PC-3 (cell line): ENCODE measurements around the gene CCDC89.

Source experiments
- EZH2 ChIP-seq: fragments of 300-600 bp; sonication (generic); IDR thresholded peaks from one replicate; pipeline ENCODE4 v1.6.1; 2017; ENCODE audit warnings: antibody characterized with exemption, mild to moderate bottlenecking, low read length; ENCODE audit not compliant: unreplicated experiment
- TF ChIP-seq, protein P1 (sequence below): fragments of 300-600 bp; sonication (generic); conservative IDR thresholded peaks from 2 replicates; pipeline ENCODE4 v1.5.1; 2017; ENCODE audit warnings: antibody characterized with exemption, low read depth, mild to moderate bottlenecking, low read length

DNA sequence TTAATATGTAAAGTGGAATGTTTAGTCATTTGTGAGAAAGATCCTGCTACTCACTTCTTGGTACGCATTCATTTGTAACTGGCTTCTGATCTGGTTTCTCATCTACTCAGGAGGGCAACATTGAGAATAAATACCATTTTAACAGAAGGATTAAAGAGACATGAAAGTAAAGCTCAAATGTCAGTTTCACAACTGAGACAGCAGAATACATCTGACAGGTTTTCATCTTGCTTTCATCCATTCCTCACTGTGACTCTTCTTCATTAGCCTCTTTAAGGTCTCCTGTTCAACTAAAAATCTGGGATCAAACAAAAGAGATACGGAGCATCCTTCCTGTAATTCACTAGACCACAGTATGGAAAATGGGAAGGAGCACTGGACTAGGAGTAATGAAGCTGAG is 31.4 kb upstream of the CCDC89 start:
- TF ChIP-seq, protein P1, sequence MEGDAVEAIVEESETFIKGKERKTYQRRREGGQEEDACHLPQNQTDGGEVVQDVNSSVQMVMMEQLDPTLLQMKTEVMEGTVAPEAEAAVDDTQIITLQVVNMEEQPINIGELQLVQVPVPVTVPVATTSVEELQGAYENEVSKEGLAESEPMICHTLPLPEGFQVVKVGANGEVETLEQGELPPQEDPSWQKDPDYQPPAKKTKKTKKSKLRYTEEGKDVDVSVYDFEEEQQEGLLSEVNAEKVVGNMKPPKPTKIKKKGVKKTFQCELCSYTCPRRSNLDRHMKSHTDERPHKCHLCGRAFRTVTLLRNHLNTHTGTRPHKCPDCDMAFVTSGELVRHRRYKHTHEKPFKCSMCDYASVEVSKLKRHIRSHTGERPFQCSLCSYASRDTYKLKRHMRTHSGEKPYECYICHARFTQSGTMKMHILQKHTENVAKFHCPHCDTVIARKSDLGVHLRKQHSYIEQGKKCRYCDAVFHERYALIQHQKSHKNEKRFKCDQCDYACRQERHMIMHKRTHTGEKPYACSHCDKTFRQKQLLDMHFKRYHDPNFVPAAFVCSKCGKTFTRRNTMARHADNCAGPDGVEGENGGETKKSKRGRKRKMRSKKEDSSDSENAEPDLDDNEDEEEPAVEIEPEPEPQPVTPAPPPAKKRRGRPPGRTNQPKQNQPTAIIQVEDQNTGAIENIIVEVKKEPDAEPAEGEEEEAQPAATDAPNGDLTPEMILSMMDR: no peak
- no peak for TF ChIP-seq EZH2
